Measurements from ENCODE around the gene C2orf81. TPM values are rescaled to one million over a fixed set of nuclear protein-coding genes. Genes with fewer than 3 reads are reported as not detected.

Gene C2orf81
- total and polyA plus RNA-seq, 2 of the 4 experiments (the other 2 are of a cell fraction): 0.18 to 0.74 TPM

DNA sequence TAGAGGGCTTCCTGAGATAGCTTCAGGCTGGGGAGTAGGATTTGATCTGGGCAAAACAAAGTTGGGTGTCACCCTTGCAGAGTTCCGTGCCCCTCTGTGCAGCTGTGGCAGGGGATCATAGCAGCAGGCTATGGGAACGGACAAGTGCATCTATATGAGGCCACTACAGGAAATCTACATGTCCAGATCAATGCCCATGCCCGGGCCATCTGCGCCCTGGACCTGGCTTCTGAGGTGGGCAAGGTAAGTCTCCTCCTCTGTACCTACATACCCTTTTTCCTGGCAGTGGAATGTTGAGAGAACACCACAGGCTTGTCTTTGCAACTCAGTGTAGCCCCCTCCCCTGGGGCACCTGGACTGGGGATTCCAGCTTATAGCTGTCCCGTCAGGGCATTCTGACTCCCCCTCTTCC lies 3.6 kb upstream of the C2orf81 start:
- H2AFZ ChIP-seq (replicated peaks; ENCODE audit: low read length, poor library complexity): no peak overlapping the region
- H4K8ac ChIP-seq (ENCODE audit: low read depth in 2 of 2, low read length in 2 of 2): no peak overlapping the region
- H3K18ac ChIP-seq (ENCODE audit: low read depth, low read length): no peak overlapping the region
- H3K9me1 ChIP-seq (ENCODE audit: insufficient read depth, low read length): peaks cover 7% of the 10 kb centered on the region
- H3K9ac ChIP-seq (ENCODE audit: low read depth, low read length): no peak overlapping the region
- no CpG with 5 or more reads among the region's 5 CpGs for WGBS, 2 experiments (ENCODE audit: extremely low coverage in 2 of 2, insufficient read length in 1 of 2)
- no peaks in the 10 kb centered on the region for H3K27me3 ChIP-seq (ENCODE audit: control insufficient read depth, insufficient read depth, low read length)
- no TSS peak for BruUV-seq (replicated peaks)
- peaks cover 3% of the 10 kb centered on the region for H3K4me1 ChIP-seq (ENCODE audit: control insufficient read depth, insufficient read depth, low read length)
- no peak overlapping the region for H2BK5ac ChIP-seq (ENCODE audit: low read depth, low read length, poor library complexity, severe bottlenecking)
- no peak overlapping the region for H3K14ac ChIP-seq (replicated peaks; ENCODE audit: low read depth, low read length)
- H2BK20ac ChIP-seq (ENCODE audit: low read depth, low read length): no peak overlapping the region
- H3K56ac ChIP-seq (ENCODE audit: extremely low read depth, insufficient read depth, low read length): no peak overlapping the region
- no peak overlapping the region for H4K5ac ChIP-seq (ENCODE audit: low read depth, low read length)
- H2BK120ac ChIP-seq (ENCODE audit: low read depth, low read length): no peak overlapping the region
- no peak overlapping the region for H2AK9ac ChIP-seq (replicated peaks; ENCODE audit: low read depth, low read length, poor library complexity)
- peaks cover 49% of the 10 kb centered on the region for H3K36me3 ChIP-seq (ENCODE audit: control insufficient read depth, insufficient read depth, low read length)
- no peak overlapping the region for H3K23ac ChIP-seq (ENCODE audit: low read depth, low read length)
- intact Hi-C loops (cut with micrococcal nuclease): no loop called here
- no peak for TF ChIP-seq RFX5 (IDR thresholded peaks at IDR 0.05; ENCODE audit: low read depth, low read length)
- TF ChIP-seq BHLHE40 (IDR thresholded peaks at IDR 0.05; ENCODE audit: low read depth, low read length): no peak
- TF ChIP-seq MAZ (IDR thresholded peaks at IDR 0.05; ENCODE audit: borderline replicate concordance, low read depth, low read length): no peak
- H4K91ac ChIP-seq (ENCODE audit: insufficient read depth, low read depth, low read length): no peak overlapping the region
- no peak overlapping the region for H2AK5ac ChIP-seq (ENCODE audit: low read depth, low read length)
- no peak overlapping the region for H3K4ac ChIP-seq (ENCODE audit: low read depth, low read length)
- no peak for DNase-seq
- peaks cover 2 to 8% of the 10 kb centered on the region in 2 experiments; a peak in 2 of 4 replicates for H3K79me1 ChIP-seq (ENCODE audit: low read depth in 1 of 2, low read length in 2 of 2)
- H2BK15ac ChIP-seq (ENCODE audit: low read depth, low read length): no peak overlapping the region
- H3K4me3 ChIP-seq (ENCODE audit: insufficient read depth, low read depth, low read length): no peak overlapping the region
- in situ Hi-C loops (cut with MboI; ENCODE audit: low sequenced_read_pairs): no loop called here
- no peak for ATAC-seq (ENCODE audit: low read depth)
- dilution Hi-C loops (cut with HindIII; ENCODE audit: low sequenced_read_pairs, unreplicated experiment): no loop called here
- CTCF ChIA-PET: no interaction called here
- H3K27ac ChIP-seq (ENCODE audit: insufficient read depth, low read length): no peak overlapping the region
- POLR2A ChIA-PET (ENCODE audit: unreplicated experiment): no interaction called here
- H3K9me3 ChIP-seq (ENCODE audit: control insufficient read depth, insufficient read depth, low read length): no peaks in the 10 kb centered on the region
- no peak overlapping the region for H3K4me2 ChIP-seq (ENCODE audit: low read depth, low read length)
- H4K20me1 ChIP-seq (ENCODE audit: insufficient read depth, low read length): 0 out of 2 replicates have a peak, but pooled peaks cover 3% of the 10 kb centered on the region

Measured in IMR-90 (cell line).